Adrenal gland (tissue), 5 donors: Measurements from ENCODE around the gene DSTN.

Source experiments
- POLR2A ChIP-seq, 2 donors: fragments of 450-650 bp; IDR thresholded peaks; one replicate each; pipeline ENCODE4 v1.6.1; 2017; ENCODE audit warnings: antibody characterized with exemption in 2 of 2, mild to moderate bottlenecking in 2 of 2, moderate library complexity in 1 of 2
- TF ChIP-seq, protein P1 (sequence below), 6 experiments: fragments of 450-650 bp in 4 of 6; fragments of 200-600 bp in 2 of 6; sonication (generic) in 1 of 6; IDR thresholded peaks; 1 replicate in 5 of 6; 2 replicates in 1 of 6; pipeline versions ENCODE4 v1.5.1 to v1.8.0; 2016 to 2021; ENCODE audit warnings: antibody characterized with exemption in 6 of 6, mild to moderate bottlenecking in 2 of 6, moderate library complexity in 1 of 6
- donor health status: DM: no; HTN: no; CAD: no.

DNA sequence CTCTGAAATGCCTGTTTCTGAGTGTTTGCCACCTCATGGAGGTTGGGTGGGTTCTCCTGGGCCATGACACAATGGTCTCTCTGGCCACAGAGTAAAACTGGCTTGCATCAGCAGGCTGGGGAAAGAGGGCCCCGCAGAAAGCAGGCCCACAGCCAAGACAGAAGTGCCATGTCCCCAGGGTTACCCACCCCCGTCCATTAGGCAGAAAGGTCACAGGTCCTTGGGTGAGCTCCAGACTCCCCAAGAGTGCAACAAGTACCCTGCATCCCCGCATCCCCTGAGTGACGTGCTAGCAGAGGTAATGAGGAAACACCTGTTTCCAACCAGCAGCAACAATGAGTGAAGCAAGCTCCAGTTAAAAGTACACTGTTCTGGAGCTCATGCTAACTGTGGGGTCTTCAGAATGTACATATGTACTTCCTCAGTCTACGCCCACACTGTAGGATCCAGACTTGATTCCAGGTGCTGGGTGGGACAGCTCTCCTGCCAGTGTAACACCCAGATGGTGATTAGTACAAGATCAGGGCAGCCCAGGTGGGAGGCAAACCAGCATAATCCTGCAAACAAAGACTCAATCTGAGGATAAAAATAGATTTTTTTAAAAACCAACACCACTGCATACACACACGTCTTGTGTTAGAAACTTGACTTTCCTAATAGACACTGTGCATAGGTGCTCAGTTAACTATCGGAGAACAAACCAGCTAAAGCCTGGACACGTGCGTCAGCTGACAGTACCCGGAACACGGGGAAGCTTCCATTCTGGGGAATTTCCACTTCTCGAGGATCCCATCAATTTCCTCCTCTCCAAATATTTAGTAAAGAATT is 80.6 kb downstream of the DSTN start:
- TF ChIP-seq, protein P1, sequence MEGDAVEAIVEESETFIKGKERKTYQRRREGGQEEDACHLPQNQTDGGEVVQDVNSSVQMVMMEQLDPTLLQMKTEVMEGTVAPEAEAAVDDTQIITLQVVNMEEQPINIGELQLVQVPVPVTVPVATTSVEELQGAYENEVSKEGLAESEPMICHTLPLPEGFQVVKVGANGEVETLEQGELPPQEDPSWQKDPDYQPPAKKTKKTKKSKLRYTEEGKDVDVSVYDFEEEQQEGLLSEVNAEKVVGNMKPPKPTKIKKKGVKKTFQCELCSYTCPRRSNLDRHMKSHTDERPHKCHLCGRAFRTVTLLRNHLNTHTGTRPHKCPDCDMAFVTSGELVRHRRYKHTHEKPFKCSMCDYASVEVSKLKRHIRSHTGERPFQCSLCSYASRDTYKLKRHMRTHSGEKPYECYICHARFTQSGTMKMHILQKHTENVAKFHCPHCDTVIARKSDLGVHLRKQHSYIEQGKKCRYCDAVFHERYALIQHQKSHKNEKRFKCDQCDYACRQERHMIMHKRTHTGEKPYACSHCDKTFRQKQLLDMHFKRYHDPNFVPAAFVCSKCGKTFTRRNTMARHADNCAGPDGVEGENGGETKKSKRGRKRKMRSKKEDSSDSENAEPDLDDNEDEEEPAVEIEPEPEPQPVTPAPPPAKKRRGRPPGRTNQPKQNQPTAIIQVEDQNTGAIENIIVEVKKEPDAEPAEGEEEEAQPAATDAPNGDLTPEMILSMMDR (IDR thresholded peaks at IDR 0.05), result no peak
- no peak for TF ChIP-seq POLR2A (IDR thresholded peaks at IDR 0.05)
